ENCODE data around the gene TNFRSF1B.

TNFRSF1B gene

DNA sequence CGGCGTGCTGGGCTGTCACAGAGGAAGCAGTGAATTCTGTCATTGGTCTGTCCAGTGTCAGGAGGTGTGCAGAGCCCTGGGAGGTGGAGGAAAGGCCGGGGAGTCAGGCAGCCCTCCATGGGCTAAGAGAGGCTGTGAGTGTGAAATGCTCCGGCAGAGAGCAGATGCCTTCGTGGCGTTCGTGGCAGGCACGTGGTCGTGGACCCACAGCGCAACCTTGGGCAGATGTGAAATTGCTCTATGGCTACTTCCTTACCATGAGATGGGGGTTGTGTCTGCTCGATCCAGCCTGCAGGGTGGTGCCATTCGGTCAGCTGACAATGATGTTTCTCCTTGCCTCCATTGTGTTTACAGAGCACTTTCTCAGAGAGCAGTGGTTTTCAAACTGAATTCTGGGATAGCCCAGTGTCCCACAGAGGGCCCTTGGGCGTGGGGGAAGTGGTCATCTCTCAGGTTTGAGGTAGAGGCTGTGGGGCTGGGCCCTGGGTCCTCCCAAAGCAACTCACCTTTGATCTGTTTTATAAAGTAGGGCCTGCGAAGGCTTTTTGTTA lies 27.9 kb downstream of the TNFRSF1B start:
- no peak for DNase-seq (ENCODE audit: low read depth)

DNA sequence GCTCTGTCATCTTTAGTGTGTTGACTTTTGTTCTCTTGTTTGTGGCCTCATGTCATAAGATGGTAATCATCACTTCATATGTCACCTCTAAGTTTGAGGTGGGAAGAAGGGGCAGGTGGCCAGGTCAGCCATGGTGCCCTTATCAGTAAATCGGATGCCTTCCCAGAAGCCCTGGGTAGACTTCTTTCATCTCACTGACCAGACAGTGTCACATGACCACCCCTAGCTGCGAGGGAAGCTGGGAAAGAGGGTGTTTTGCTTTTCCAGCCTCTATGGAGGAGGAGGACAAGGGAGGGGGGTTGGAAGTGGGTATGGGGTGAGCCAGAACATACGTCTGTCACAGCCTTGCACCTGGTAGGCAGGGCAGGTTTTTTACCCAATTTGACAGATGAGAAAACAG lies 28.6 kb downstream of the TNFRSF1B start:
- no peak for DNase-seq (ENCODE audit: low read depth)

DNA sequence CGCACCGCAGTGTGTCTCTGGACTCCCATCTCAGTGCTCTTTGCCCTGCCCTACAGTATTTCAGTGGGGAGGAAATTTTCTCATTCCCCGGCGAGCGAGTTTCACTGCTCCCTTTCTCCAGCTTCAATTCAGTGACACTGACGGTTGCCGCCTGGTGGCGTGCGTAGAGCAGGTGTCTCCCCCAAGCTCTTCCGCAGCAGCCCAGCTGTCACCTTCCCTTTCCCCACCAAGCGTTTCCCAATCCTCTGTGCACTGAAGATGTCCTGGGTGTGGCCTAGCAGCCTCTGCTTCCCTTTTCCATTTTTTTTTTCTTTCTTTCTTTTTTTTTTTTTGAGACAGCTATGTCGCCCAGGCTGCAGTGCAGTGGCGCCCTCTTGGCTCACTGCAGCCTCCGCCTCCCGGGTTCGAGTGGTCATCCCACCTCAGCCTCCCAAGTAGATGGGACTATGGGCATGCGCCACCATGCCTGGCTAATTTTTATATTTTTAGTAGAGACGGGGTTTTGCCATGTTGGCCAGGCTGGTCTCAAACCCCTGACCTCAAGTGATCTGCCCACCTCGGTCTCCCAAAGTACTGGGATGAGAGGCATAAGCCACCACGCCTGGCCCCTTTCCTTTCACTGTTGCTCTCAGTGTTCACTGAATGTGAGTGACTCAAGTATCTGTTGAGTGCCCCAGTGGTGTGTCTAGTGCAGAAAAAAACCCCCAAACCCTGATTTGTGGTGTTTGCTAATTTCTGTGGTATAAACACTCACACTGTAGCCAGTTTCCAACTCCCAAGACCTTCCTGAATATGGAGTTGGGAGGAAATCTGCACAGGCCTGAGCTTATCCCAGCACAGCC lies 30.1 kb downstream of the TNFRSF1B start:
- no peak for DNase-seq (ENCODE audit: low read depth)

DNA sequence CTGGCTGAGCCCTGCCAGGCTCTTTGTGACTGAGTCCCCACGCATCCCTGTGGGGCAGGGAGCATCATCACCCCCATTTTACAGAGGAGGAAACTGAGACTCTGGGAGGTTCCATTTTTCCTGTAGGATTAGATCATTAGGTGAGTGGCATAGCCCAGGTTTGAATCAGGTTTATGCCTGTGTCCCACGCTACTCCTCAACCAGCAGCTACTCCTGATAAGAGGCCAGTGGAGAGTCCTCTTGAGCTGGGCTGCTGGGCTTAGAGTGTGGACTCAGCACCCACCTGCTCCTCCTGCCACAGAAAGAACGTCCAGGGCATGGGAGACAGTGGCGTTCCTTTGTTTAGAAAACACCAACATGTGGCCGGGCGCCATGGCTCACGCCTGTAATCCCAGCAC lies 30.7 kb downstream of the TNFRSF1B start:
- DNase-seq (ENCODE audit: low read depth): no peak

DNA sequence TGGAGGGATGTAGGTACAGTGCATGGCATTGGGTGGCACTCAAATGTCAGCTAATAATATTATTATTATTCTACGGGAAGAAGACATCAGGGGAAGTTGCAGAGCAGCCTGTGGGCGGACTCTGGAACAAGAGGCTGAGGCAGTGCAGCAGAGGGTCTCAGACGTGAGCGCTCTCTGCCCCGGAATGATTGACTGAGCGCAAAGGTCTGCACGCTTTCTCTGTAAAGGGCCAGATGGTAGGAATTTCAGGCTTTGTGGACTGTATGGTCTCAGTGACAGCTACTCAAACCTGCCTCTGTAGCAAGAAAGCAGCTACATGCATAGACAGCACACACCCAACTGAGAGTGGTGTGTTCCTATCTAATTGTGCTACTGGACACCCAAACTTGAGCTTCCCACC lies 33.4 kb downstream of the TNFRSF1B start:
- DNase-seq (ENCODE audit: low read depth): no peak

DNA sequence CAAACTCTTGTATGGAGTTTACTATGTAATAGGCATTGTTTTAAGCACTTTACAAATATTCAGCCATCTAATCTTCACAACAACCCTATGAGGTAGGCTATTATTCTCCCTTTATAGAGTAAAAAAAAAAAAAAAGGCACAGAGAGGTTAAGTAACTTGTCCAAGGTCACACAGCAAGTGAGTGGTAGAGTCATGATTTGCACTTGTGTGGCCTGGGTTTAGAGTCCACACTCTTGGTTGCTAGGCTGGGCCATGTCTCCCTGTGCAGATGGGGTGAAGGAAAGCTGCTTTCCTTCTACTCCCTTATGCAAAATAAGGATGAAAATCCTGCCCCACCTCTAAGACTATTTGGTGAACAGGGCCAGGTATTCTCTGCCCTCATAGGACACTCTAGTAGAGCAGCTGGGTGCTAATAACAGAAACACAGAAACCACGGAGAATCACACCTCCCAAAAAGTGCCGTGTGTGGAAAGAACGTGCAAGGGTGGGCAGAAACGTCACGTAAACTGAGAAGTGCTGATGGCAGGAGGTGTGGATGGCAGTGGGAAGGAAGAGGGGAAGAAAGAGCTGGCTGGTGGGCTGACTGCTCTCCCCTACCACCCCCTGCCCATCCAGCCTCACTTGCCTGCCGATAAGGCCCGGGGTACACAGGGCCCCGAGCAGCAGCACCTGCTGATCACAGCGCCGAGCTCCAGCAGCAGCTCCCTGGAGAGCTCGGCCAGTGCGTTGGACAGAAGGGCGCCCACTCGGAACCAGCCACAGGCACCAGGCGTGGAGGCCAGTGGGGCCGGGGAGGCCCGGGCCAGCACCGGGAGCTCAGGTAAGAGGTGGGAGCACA lies 34.8 kb downstream of the TNFRSF1B start:
- DNase-seq (ENCODE audit: low read depth): no peak

DNA sequence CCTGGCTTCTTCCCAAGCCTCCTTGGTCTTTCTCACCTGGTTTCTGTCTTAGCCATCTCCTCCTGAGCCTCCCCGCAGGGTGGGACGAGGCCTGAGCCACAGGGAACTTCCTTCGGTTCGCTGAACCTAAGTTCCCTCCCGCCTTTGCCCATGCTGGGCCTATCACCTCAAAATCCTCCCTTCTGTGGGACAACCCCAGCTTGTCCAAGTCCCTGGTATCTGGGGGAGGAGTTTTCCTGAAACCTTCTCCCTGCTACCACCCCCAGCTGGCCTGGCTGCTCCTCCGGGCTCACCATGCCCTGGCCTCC lies 35.4 kb downstream of the TNFRSF1B start:
- DNase-seq (ENCODE audit: low read depth): no peak

DNA sequence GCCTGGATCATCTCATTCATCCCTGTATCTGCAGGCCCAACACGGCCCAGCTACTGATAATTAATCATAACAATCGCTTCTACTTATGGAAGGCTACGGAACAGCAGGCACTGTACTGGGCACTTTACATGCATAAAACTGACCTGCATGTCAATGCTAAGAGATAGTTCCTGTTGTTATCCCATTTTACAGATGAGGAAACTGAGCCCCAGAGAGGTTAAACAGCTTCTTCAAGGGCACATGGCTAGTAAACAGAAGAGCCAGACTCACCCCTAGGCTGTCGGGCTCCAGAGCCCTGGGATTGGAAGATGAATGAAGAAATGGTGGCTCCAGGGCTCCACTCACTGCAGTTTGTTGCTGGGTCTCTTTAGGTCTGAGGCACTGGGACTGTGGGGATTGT lies 35.8 kb downstream of the TNFRSF1B start:
- DNase-seq (ENCODE audit: low read depth): no peak

DNA sequence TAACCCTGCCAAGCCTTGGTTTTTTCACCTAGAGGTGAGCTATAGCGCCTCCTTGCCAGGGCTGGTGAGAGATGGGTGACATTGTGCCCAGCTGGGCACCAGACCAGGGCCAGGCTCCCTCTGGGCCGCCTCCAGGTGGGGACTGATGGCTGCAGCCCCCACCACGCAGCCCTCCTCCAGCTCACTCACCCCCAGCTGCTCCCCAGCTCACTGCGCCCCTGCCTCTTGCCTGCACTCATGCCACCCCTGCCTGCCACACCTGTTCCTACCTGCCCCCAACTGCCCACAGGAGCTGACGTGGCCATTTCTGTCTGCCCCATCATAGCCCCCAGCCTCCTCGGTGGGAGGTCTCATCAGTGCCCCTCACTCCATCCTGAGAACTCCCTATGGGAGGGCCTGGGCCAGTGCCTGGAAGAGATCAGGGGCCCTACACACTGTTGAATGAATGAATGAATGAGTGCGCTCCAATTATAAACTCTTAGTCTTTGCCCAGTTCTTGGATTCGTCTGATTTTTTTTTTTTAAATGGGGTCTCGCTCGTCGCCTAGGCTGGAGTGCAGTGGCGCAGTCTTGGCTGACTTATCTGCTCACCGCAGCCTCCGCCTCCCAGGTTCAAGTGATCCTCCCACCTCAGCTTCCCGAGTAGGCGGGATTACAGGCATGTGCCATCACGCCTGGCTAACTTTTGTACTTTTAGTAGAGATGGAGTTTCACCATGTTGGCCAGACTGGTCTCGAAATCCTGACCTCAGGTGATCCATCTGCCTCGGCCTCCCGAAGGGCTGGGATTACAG lies 36.6 kb downstream of the TNFRSF1B start:
- DNase-seq (ENCODE audit: low read depth): no peak

DNA sequence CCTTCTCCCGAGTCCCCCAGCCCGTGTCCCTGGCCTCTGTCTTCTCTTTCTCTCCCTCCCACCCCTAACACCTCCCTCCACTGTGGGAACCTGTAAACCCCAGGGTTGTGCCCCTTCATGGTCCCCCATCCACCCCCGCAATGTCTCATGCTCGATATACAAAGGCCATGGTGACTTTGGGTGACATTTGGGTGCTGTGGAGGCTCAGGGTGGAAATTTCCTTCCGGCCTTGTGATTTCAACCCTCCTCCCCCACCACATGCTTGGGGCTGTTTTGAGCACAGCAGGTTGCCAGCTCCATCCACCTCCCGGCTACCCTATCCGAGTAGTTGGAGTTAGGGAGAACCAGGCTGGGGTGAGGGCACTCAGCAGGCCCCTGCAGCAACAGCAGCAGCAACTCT lies 37.3 kb downstream of the TNFRSF1B start:
- DNase-seq (ENCODE audit: low read depth): no peak

DNA sequence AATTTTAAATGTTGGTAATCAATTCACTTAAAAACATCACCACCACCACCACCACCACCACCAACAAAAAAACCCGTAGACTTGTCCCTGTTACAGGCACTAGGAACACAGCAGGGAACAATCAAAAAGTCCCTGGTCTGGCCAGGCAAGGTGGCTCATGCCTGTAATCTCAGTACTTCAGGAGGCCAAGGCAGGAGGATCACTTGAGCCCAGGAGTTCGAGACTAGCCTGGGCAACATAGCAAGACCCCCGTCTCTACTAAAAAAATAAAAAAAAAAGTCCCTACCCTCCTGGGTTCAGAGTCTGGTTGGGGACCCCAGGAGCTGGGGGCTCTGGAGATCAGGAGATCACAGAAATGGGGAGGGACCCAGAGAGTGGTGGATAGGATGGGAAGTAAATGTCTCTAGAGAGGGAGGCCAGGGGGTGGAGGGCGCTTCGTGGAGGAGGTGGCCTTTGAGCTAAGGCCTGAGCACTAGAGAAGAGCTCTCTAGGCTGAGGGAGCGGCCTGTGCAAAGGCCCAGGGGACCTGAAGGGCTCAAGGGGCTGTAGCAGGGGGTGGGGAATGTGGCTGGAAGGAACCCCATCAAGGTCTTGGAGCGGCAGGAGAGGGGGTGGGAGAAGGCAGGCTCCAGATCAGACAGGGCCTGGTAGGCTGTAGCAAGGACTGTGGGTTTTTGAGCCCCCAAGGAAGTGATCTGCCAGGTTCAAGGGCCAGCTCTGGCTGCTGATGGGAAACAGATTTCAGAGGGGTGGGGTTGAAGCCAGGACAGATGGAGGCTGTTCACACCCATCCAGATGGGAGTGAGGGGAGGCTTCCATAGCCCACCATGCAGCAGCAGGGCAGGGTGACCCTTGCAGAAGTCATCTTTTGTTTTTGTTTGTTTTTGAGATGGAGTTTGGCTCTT lies 38.2 kb downstream of the TNFRSF1B start:
- no peak for DNase-seq (ENCODE audit: low read depth)

DNA sequence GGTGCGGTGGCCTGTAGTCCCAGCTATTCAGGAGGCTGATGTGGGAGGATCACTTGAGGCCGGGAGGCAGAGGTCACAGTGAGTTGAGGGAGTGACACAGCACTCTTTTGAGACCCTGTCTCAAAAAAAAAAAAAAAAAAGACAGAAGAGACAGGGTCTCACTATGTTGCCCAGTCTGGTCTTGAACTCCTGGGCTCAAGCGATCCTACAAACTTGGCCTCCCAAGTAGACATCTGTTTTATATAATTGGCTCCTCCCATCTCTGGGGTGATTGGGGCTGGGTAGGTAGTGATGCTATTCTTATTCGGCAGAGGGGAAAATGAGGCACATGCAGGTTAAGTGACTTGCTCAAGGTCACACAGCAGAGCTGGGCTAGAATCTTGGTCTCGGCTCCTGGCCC lies 39.4 kb downstream of the TNFRSF1B start:
- no peak for DNase-seq (ENCODE audit: low read depth)

DNA sequence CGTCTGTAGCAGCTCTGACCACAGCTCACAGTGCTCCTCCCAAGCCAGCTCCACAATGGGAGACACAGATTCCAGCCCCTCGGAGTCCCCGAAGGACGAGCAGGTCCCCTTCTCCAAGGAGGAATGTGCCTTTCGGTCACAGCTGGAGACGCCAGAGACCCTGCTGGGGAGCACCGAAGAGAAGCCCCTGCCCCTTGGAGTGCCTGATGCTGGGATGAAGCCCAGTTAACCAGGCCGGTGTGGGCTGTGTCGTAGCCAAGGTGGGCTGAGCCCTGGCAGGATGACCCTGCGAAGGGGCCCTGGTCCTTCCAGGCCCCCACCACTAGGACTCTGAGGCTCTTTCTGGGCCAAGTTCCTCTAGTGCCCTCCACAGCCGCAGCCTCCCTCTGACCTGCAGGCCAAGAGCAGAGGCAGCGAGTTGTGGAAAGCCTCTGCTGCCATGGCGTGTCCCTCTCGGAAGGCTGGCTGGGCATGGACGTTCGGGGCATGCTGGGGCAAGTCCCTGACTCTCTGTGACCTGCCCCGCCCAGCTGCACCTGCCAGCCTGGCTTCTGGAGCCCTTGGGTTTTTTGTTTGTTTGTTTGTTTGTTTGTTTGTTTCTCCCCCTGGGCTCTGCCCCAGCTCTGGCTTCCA lies 40.1 kb downstream of the TNFRSF1B start:
- DNase-seq (ENCODE audit: low read depth): no peak

DNA sequence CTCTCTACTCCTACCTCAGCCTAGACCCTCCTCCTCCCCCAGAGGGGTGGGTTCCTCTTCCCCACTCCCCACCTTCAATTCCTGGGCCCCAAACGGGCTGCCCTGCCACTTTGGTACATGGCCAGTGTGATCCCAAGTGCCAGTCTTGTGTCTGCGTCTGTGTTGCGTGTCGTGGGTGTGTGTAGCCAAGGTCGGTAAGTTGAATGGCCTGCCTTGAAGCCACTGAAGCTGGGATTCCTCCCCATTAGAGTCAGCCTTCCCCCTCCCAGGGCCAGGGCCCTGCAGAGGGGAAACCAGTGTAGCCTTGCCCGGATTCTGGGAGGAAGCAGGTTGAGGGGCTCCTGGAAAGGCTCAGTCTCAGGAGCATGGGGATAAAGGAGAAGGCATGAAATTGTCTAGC lies 41.5 kb downstream of the TNFRSF1B start:
- DNase-seq (ENCODE audit: low read depth): no peak

DNA sequence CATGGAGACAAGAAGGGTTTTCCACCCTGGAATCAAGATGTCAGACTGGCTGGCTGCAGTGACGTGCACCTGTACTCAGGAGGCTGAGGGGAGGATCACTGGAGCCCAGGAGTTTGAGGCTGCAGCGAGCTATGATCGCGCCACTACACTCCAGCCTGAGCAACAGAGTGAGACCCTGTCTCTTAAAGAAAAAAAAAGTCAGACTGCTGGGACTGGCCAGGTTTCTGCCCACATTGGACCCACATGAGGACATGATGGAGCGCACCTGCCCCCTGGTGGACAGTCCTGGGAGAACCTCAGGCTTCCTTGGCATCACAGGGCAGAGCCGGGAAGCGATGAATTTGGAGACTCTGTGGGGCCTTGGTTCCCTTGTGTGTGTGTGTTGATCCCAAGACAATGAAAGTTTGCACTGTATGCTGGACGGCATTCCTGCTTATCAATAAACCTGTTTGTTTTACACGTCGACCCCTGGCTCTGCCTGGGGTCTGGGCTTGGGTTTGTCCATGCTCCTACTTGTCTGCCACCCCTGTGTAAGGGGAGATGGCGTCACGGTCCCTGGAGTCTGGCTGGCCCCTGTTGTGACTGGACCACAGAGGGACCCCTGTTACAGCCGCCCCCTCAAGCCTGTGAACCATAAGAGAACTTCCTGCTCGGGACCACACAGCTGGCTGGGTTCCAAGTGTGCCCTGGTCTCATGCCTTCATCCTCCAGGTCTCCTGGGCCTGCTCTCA lies 42.1 kb downstream of the TNFRSF1B start:
- peak; percentile 52 for DNase-seq (ENCODE audit: low read depth)

DNA sequence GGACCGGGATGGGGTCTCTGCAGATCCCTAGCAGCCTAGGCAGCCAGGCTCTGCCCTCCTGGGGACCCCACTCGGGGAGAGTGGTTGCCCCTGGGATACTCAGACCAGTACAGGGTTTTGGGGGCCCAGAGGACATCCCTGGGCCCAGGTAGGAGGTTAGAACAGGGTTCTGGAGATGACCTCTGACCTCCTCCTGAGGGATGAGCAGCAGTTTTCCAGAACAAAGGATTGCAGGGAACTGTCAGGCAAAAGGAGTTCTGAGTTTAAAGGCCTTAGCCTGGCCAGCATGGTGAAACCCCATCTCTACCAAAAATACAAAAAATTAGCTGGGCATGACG lies 42.7 kb downstream of the TNFRSF1B start:
- DNase-seq (ENCODE audit: low read depth): no peak

DNA sequence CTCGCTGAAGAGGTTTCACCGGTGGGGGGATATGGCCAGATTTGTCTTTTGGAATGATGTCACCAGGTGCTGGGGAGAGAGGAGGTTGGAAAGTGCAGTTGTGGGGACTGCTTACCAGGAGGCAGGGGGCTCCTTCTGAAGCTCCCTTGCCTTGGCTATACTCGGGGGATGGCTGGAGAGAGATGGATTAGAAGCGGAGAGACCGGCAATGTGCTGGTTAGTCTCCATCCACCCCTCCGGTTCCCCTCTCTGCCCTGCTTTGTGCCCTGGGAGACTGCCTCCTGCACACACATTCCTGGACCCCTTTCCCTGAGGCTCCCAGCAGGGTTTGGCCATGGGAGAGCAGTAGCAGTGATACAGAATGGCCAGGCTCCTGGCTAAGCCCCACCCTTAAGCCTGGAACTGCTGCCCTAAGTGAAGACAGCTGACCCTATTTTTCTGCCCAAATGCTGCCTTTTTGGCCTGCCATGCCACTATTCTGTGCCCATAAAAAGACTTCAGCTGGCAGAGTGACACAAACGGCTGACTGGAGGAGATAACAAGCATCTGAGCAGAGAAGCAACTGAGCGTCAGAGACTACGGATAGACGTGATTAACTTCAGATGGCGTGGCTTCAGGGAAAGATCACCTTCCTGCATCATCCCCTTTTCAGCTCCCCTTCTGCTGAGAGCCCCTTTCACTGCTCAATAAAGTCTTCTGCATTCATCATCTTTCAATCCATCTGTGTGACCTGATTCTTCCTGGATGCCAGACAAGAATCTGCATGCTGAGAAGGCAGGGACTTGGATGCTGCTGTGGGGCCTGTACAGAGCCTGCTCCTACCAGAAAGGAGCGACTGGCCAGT lies 48.5 kb downstream of the TNFRSF1B start:
- DNase-seq (ENCODE audit: low read depth): no peak

DNA sequence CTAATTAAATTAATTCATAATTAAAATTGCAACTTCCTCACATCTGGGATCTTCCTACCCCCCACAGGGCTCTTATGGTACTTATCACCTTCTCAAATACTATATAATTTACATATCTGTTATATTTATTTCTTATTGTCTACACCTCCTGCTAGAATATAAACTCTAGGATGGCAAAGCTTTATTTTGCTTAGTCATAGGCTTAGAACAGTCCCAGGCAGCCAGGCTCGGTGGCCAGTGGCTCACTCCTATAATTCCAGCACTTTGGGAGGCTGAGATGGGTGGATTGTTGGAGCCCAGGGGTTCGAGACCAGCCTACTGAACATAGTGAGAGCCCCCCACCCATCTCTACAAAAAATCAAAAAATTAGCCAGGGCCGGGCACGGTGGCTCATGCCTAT lies 53.0 kb downstream of the TNFRSF1B start:
- no peak for DNase-seq (ENCODE audit: low read depth)

DNA sequence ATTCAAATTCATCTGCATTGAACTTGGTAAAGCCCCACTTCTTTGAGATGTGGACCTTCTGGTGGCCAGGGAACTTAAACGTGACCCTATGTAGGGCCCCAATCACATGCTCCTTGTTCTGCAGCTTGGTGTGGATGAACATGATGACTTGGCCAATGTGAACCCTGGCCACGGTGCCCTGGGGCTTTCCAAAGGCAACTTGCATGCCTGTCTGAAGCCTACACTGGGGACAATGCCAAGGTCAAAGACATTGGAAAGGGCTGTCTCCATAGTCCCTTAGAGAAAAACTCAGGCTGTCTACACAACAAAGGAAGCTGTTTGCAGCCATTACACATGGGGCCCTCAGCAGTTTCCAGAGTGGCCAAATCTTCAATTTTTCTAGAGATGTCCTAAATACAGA lies 54.1 kb downstream of the TNFRSF1B start:
- DNase-seq (ENCODE audit: low read depth): no peak
